ENCODE results near the gene SH3BP2.

DNA sequence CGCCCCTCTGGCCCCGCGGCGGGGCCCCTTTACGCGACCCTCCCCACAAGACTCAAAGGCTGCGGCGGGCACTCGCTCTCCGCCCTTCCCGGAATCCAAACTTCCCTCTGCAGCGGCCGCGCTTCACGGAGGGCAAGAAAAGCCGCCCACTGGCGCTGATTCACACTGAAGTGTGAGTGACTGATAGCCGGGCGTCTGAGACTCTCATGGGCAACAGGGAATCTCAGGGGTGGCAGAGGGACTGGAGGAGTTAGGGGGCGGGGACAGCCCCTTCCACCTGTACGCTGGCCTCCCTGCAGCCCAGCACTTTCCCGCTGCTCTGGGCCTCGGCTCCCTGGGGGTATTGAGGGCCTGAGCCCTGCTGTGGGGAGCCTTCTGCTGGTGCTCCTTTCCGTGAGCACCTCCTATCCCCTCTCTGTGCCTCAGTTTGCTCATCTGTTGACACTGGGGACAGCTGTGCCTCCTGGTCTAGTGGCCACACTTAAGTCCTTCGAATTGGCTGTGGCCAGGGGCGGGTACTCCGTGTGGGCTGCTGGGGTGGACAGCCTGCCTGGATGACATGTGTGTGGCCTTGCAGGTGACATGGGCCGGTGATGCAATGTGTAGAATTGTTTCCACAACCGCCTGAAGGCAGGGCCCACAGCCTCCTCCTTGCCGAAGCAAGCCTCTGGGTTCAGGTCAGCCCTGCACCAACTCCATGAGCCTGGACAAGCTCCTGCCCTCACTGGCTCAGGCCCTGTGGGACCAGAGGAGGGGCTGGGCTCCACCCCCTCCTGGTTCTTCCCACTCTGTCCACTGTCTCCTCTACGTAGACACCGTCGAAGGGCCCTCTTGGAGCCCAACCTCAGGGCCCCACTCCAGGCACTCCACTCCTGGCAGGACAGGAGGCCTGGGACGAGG is 951 bp downstream of the SH3BP2 start:
- TF ChIP-seq CTCF (conservative IDR thresholded peaks at IDR 0.05; ENCODE audit: low read length) (no peak), EZH2phosphoT487 (IDR thresholded peaks at IDR 0.05; ENCODE audit: borderline replicate concordance, low read depth, low read length) (no peak)

Measured in OCI-LY7 (cell line).